Activated naive CD8-positive, alpha-beta T cell treated with anti-CD3 and anti-CD28 coated beads for 36 hours (primary cell): ENCODE results near the gene HOXC12. TPM values are rescaled to one million over a fixed set of nuclear protein-coding genes. Genes with fewer than 3 reads are reported as not detected.

Experiments
- DNase-seq: peaks from one replicate; pipeline ENCODE4 v3.0.0; 2021
- H3K27ac Mint-ChIP-seq: one replicate; pipeline ENCODE4 v1.8.0; 2022; ENCODE audit warnings: mild to moderate bottlenecking, moderate library complexity, mixed read lengths
- H3K27me3 Mint-ChIP-seq: one replicate; pipeline ENCODE4 v1.8.0; 2022; ENCODE audit warnings: mild to moderate bottlenecking, mixed read lengths
- H3K36me3 Mint-ChIP-seq: one replicate; pipeline ENCODE4 v1.8.0; 2021; ENCODE audit warnings: mild to moderate bottlenecking, mixed read lengths
- H3K4me1 Mint-ChIP-seq: one replicate; pipeline ENCODE4 v1.8.0; 2021; ENCODE audit warnings: mixed read lengths
- H3K4me3 Mint-ChIP-seq: one replicate; pipeline ENCODE4 v1.8.0; 2022; ENCODE audit warnings: mild to moderate bottlenecking, moderate library complexity, mixed read lengths
- H3K9me3 Mint-ChIP-seq: one replicate; pipeline ENCODE4 v1.8.0; 2022; ENCODE audit warnings: mixed read lengths
- total RNA-seq, 2 experiments: library from RNA; stranded (reverse); gene quantifications; one replicate each; pipeline ENCODE4 v1.2.3, GENCODE V29; 2021

The HOXC12 gene
- total RNA-seq, 2 experiments from 2014 or later: not detected

- H3K4me1 Mint-ChIP-seq: peaks cover 34% of the 10 kb centered on the region
- H3K4me3 Mint-ChIP-seq: no peak overlapping the region
- DNase-seq: no peak
- H3K36me3 Mint-ChIP-seq: peaks cover 1% of the 10 kb centered on the region
- peaks cover 99% of the 10 kb centered on the region for H3K27me3 Mint-ChIP-seq
- no peak overlapping the region for H3K27ac Mint-ChIP-seq
- no peaks in the 10 kb centered on the region for H3K9me3 Mint-ChIP-seq
These were observed 34.8 kb downstream of the HOXC12 start for GRCh38 chr12:53989227-53990113.

- peaks cover 34% of the 10 kb centered on the region for H3K4me1 Mint-ChIP-seq
- peaks cover 100% of the 10 kb centered on the region for H3K27me3 Mint-ChIP-seq
- peaks cover 1% of the 10 kb centered on the region for H3K36me3 Mint-ChIP-seq
- H3K4me3 Mint-ChIP-seq: no peak overlapping the region
- no peaks in the 10 kb centered on the region for H3K9me3 Mint-ChIP-seq
- no peak overlapping the region for H3K27ac Mint-ChIP-seq
- no peak for DNase-seq
These were observed 35.8 kb downstream of the HOXC12 start for GRCh38 chr12:53990311-53991076.

- Mint-ChIP-seq H3K27me3 (peaks cover 100% of the 10 kb centered on the region), H3K36me3 (peaks cover 3% of the 10 kb centered on the region)
These were observed 36.4 kb downstream of the HOXC12 start for GRCh38 chr12:53991077-53991460.

GRCh38 chr12:53992377-53992889 is 37.7 kb downstream of the HOXC12 start:
- no peak overlapping the region for H3K27ac Mint-ChIP-seq
- DNase-seq: no peak
- H3K36me3 Mint-ChIP-seq: peaks cover 3% of the 10 kb centered on the region
- H3K9me3 Mint-ChIP-seq: no peaks in the 10 kb centered on the region
- no peak overlapping the region for H3K4me3 Mint-ChIP-seq
- peaks cover 39% of the 10 kb centered on the region for H3K4me1 Mint-ChIP-seq
- peaks cover 98% of the 10 kb centered on the region for H3K27me3 Mint-ChIP-seq

More at GRCh38 chr12:53991077-53991460, 36.4 kb downstream of the HOXC12 start:
- Mint-ChIP-seq H3K9me3 (no peaks in the 10 kb centered on the region), H3K4me1 (peaks cover 35% of the 10 kb centered on the region), H3K27ac (no peak overlapping the region), H3K4me3 (no peak overlapping the region)
- DNase-seq: no peak

- peak overlapping the region; percentile 29 for H3K4me3 Mint-ChIP-seq
- H3K36me3 Mint-ChIP-seq: peaks cover 3% of the 10 kb centered on the region
- H3K27me3 Mint-ChIP-seq: peaks cover 98% of the 10 kb centered on the region
- no peaks in the 10 kb centered on the region for H3K9me3 Mint-ChIP-seq
- no peak overlapping the region for H3K27ac Mint-ChIP-seq
- H3K4me1 Mint-ChIP-seq: peaks cover 45% of the 10 kb centered on the region
- DNase-seq: no peak
These were observed 38.7 kb downstream of the HOXC12 start for GRCh38 chr12:53993162-53994008.

GRCh38 chr12:53994009-53994263 is 39.2 kb downstream of the HOXC12 start:
- H3K27ac Mint-ChIP-seq: no peak overlapping the region
- no peak for DNase-seq
- peak overlapping the region; percentile 29 for H3K4me3 Mint-ChIP-seq
- H3K4me1 Mint-ChIP-seq: peaks cover 48% of the 10 kb centered on the region
- peaks cover 3% of the 10 kb centered on the region for H3K36me3 Mint-ChIP-seq
- H3K9me3 Mint-ChIP-seq: no peaks in the 10 kb centered on the region
- H3K27me3 Mint-ChIP-seq: peaks cover 98% of the 10 kb centered on the region

GRCh38 chr12:53994264-53995001 is 39.7 kb downstream of the HOXC12 start:
- Mint-ChIP-seq H3K27me3 (peaks cover 98% of the 10 kb centered on the region), H3K27ac (no peak overlapping the region), H3K4me1 (peaks cover 43% of the 10 kb centered on the region), H3K9me3 (no peaks in the 10 kb centered on the region), H3K4me3 (peak overlapping the region; percentile 58), H3K36me3 (peaks cover 3% of the 10 kb centered on the region)
- DNase-seq: no peak

GRCh38 chr12:53995002-53995377 is 40.3 kb downstream of the HOXC12 start:
- H3K4me1 Mint-ChIP-seq: peaks cover 38% of the 10 kb centered on the region
- H3K27ac Mint-ChIP-seq: no peak overlapping the region
- no peaks in the 10 kb centered on the region for H3K9me3 Mint-ChIP-seq
- peaks cover 98% of the 10 kb centered on the region for H3K27me3 Mint-ChIP-seq
- DNase-seq: no peak
- peaks cover 3% of the 10 kb centered on the region for H3K36me3 Mint-ChIP-seq
- peak overlapping the region; percentile 58 for H3K4me3 Mint-ChIP-seq

- Mint-ChIP-seq H3K27me3 (peaks cover 98% of the 10 kb centered on the region), H3K4me3 (peak overlapping the region; percentile 76), H3K36me3 (peaks cover 3% of the 10 kb centered on the region), H3K9me3 (no peaks in the 10 kb centered on the region), H3K27ac (no peak overlapping the region), H3K4me1 (peaks cover 34% of the 10 kb centered on the region)
- no peak for DNase-seq
These were observed 40.9 kb downstream of the HOXC12 start for GRCh38 chr12:53995378-53996239.

GRCh38 chr12:53996240-53997203 is 41.8 kb downstream of the HOXC12 start:
- Mint-ChIP-seq H3K27ac (no peak overlapping the region), H3K4me3 (peak overlapping the region; percentile 76), H3K4me1 (peaks cover 33% of the 10 kb centered on the region), H3K27me3 (peaks cover 98% of the 10 kb centered on the region), H3K36me3 (peaks cover 3% of the 10 kb centered on the region), H3K9me3 (no peaks in the 10 kb centered on the region)
- DNase-seq: no peak

- Mint-ChIP-seq H3K4me1 (peaks cover 35% of the 10 kb centered on the region), H3K4me3 (no peak overlapping the region), H3K27me3 (peaks cover 98% of the 10 kb centered on the region), H3K36me3 (peaks cover 3% of the 10 kb centered on the region), H3K9me3 (no peaks in the 10 kb centered on the region), H3K27ac (no peak overlapping the region)
- DNase-seq: no peak
These were observed 42.8 kb downstream of the HOXC12 start for GRCh38 chr12:53997204-53998109.
